Measurements from ENCODE around the gene DCST2. TPM values are rescaled to one million over a fixed set of nuclear protein-coding genes. Genes with fewer than 3 reads are reported as not detected.

DCST2 gene
- polyA plus RNA-seq, 2 of the 4 experiments (the other 2 are of a cell fraction): 0.23 to 1.0 TPM

DNA sequence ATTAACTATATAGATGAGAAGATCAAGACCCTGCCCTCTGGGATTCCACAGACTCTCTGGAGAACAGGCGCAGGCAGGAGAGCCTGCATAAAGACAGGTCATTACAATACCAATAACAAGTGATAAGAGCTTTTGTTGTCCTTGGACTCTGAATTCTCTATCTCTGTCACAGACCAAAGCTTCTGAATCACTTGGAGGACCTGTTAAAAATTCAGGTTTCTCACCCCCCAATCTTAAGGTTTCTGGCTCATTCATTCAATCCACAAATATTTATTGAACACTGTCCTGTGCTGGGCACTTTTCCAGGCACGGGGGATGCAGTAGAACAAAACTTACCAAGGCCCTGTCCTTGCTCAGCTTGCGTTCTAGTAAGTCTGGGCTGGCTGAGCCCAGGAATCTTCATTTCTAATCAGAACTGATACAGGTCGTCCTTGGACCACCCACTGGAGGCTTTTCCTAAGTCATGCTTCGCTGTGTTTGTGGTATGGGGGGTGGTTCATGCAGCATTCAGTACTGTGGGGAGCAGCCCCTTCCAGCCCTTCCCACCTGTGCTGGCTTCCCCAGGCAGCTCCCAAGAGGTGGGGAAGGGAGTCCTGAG, 31.4 kb upstream of the DCST2 start:
- DNase-seq (ENCODE audit: low read depth in 1 of 2, low spot score in 1 of 2) (no peak), FAIRE-seq (no peak), ATAC-seq (no peak)
- no peak overlapping the region for H3K4me3 ChIP-seq
- H3K4me1 ChIP-seq: peaks cover 25% of the 10 kb centered on the region
- ChIA-PET POLR2A (interaction anchor here (1.0 to 1.6 kb wide), 2 partner anchors 91 to 104 kb away, joined by 3 to 5 read pairs; partner anchors contain the start of genes CKS1B and PYGO2), CTCF (interaction anchor here (0.6 to 27.3 kb wide), 6 partner anchors 6 to 395 kb away, joined by 3 to 350 read pairs (median 165); partner anchors contain the start of genes ADAM15, EFNA3 and EFNA4)
- 80% methylated on average over 5 of the region's 5 CpGs for WGBS (ENCODE audit: missing lambda C conversion rate)
- H3K27ac ChIP-seq: no peak overlapping the region
- H3K4me2 ChIP-seq: peak overlapping the region; percentile 91
- TF ChIP-seq, protein P1, sequence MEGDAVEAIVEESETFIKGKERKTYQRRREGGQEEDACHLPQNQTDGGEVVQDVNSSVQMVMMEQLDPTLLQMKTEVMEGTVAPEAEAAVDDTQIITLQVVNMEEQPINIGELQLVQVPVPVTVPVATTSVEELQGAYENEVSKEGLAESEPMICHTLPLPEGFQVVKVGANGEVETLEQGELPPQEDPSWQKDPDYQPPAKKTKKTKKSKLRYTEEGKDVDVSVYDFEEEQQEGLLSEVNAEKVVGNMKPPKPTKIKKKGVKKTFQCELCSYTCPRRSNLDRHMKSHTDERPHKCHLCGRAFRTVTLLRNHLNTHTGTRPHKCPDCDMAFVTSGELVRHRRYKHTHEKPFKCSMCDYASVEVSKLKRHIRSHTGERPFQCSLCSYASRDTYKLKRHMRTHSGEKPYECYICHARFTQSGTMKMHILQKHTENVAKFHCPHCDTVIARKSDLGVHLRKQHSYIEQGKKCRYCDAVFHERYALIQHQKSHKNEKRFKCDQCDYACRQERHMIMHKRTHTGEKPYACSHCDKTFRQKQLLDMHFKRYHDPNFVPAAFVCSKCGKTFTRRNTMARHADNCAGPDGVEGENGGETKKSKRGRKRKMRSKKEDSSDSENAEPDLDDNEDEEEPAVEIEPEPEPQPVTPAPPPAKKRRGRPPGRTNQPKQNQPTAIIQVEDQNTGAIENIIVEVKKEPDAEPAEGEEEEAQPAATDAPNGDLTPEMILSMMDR (IDR thresholded peaks at IDR 0.05): no peak
- TF ChIP-seq EHMT2 (IDR thresholded peaks at IDR 0.05; ENCODE audit: low read depth): no peak
- no peak for TF ChIP-seq ZFP36 (IDR thresholded peaks at IDR 0.05; ENCODE audit: borderline replicate concordance, partially characterized antibody)
- no peak for TF ChIP-seq HOXB13 (CRISPR knock-in tag; IDR thresholded peaks at IDR 0.05; ENCODE audit: low read depth)
- no peak for TF ChIP-seq SREBF2 (IDR thresholded peaks at IDR 0.05)
- TF ChIP-seq JUNB (IDR thresholded peaks at IDR 0.05): no peak
- TF ChIP-seq, protein P2, sequence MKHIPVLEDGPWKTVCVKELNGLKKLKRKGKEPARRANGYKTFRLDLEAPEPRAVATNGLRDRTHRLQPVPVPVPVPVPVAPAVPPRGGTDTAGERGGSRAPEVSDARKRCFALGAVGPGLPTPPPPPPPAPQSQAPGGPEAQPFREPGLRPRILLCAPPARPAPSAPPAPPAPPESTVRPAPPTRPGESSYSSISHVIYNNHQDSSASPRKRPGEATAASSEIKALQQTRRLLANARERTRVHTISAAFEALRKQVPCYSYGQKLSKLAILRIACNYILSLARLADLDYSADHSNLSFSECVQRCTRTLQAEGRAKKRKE (CRISPR knock-in tag; IDR thresholded peaks at IDR 0.05; ENCODE audit: low read depth): no peak
- TF ChIP-seq ZSCAN20 (CRISPR knock-in tag; IDR thresholded peaks at IDR 0.05): no peak
- TF ChIP-seq MYC (IDR thresholded peaks at IDR 0.05; ENCODE audit: borderline replicate concordance, low read length): no peak
- no peak for TF ChIP-seq NPAS2 (CRISPR knock-in tag; IDR thresholded peaks at IDR 0.05; ENCODE audit: borderline replicate concordance)
- TF ChIP-seq RNF2 (IDR thresholded peaks at IDR 0.05; ENCODE audit: borderline replicate concordance, low read depth): no peak
- TF ChIP-seq CHD2 (IDR thresholded peaks at IDR 0.05; ENCODE audit: low read length, partially characterized antibody): no peak
- no peak for TF ChIP-seq MAFK (IDR thresholded peaks at IDR 0.05; ENCODE audit: partially characterized antibody)
- TF ChIP-seq ZC3H11A (IDR thresholded peaks at IDR 0.05): no peak
- TF ChIP-seq TFCP2L1 (CRISPR knock-in tag; IDR thresholded peaks at IDR 0.05): no peak
- TF ChIP-seq POLR2A (IDR thresholded peaks at IDR 0.05; ENCODE audit: low read length): no peak
- TF ChIP-seq, protein P3, sequence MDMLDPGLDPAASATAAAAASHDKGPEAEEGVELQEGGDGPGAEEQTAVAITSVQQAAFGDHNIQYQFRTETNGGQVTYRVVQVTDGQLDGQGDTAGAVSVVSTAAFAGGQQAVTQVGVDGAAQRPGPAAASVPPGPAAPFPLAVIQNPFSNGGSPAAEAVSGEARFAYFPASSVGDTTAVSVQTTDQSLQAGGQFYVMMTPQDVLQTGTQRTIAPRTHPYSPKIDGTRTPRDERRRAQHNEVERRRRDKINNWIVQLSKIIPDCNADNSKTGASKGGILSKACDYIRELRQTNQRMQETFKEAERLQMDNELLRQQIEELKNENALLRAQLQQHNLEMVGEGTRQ (IDR thresholded peaks at IDR 0.05): no peak
- no peak for TF ChIP-seq RAD21 (conservative IDR thresholded peaks at IDR 0.05 in 1 of 2, IDR thresholded peaks at IDR 0.05 in 1 of 2)
- no peak for TF ChIP-seq CBX8 (IDR thresholded peaks at IDR 0.05)
- H3K9me3 ChIP-seq: no peaks in the 10 kb centered on the region

DNA sequence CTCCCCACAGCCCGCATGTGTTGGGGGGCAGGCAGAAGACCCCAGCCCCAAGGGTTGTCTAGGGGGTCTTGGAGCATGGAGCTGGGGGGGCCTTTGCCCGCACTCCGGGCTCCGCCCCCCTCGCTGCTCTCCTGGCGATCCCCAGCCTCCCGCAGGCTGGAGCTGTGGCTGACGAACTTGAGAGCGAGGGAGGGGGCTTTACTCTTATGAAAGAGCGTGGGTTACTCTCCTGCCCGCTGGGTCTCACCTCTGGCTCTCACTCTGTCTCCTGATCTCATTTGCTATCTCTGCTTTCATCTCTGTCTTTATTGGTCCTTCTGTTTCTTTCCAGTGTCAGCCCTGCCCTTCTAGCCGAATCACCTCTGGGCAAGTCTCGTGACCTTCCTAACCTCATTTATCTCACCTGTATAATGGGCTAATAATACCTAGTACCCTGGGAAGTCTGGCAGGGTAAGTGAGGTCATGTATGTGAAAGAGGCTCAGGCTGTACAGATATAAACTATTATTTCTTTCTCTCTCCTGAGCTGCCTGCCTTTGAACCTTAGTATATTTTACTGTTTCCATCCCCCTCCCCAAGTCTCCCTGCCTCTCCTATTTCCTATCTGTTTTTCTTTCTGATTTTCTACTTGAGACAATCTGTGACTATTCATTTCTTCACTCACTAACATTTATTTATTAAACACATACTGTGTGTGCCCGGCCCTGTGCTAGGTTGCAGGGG, 30.7 kb upstream of the DCST2 start:
- DNase-seq (ENCODE audit: low read depth in 1 of 2, low spot score in 1 of 2): peak in 1 of 2 experiments; percentile 49
- ChIA-PET CTCF (interaction anchor here (0.6 to 27.3 kb wide), 5 partner anchors 6 to 295 kb away, joined by 3 to 350 read pairs (median 319); partner anchors contain the start of genes ADAM15, EFNA3 and EFNA4), POLR2A (interaction anchor here (1.0 to 1.6 kb wide), 2 partner anchors 90 to 103 kb away, joined by 3 to 5 read pairs; partner anchors contain the start of genes CKS1B and PYGO2)
- no peak for TF ChIP-seq JUN (IDR thresholded peaks at IDR 0.05)
- TF ChIP-seq ZSCAN20 (CRISPR knock-in tag; IDR thresholded peaks at IDR 0.05): no peak
- 0 out of 2 replicates have a peak, but pooled peaks have one; percentile 74 for TF ChIP-seq KDM1A (IDR thresholded peaks at IDR 0.05; ENCODE audit: low read depth)
- TF ChIP-seq ZNF302 (CRISPR knock-in tag; IDR thresholded peaks at IDR 0.05): no peak
- no peak for TF ChIP-seq ZC3H11A (IDR thresholded peaks at IDR 0.05)
- TF ChIP-seq HOXB13 (CRISPR knock-in tag; IDR thresholded peaks at IDR 0.05; ENCODE audit: low read depth): no peak
- no peak for TF ChIP-seq BHLHE40 (IDR thresholded peaks at IDR 0.05; ENCODE audit: low read depth, low read length)
- no peak for TF ChIP-seq KDM5A (IDR thresholded peaks at IDR 0.05)
- no peak for TF ChIP-seq MAFK (IDR thresholded peaks at IDR 0.05; ENCODE audit: partially characterized antibody)
- TF ChIP-seq, protein P4, sequence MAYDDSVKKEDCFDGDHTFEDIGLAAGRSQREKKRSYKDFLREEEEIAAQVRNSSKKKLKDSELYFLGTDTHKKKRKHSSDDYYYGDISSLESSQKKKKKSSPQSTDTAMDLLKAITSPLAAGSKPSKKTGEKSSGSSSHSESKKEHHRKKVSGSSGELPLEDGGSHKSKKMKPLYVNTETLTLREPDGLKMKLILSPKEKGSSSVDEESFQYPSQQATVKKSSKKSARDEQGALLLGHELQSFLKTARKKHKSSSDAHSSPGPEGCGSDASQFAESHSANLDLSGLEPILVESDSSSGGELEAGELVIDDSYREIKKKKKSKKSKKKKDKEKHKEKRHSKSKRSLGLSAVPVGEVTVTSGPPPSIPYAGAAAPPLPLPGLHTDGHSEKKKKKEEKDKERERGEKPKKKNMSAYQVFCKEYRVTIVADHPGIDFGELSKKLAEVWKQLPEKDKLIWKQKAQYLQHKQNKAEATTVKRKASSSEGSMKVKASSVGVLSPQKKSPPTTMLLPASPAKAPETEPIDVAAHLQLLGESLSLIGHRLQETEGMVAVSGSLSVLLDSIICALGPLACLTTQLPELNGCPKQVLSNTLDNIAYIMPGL (CRISPR knock-in tag; IDR thresholded peaks at IDR 0.05; ENCODE audit: borderline replicate concordance): no peak
- TF ChIP-seq ESRRA (IDR thresholded peaks at IDR 0.05; ENCODE audit: borderline replicate concordance, low read length): peak; percentile 90
- no peak for TF ChIP-seq EP300 (IDR thresholded peaks at IDR 0.05)
- TF ChIP-seq FOSB (CRISPR knock-in tag; IDR thresholded peaks at IDR 0.05): no peak
- 12% methylated on average over 13 of the region's 14 CpGs for WGBS (ENCODE audit: missing lambda C conversion rate)
- Histone ChIP-seq H3K27ac (peak overlapping the region; percentile 81 to 91), H3K4me2 (peak overlapping the region; percentile 91), H3K4me1 (peaks cover 23% of the 10 kb centered on the region), H3K9me3 (no peaks in the 10 kb centered on the region), H3K4me3 (peak overlapping the region; percentile 77)
- ATAC-seq: peak; percentile 16 to 30
- no peak for FAIRE-seq

Measured in A549 (cell line).